GM18498 (cell line): ENCODE data around the gene KLC1.
"Not testable (repeated sequence)": the region's sequence is repeated elsewhere in the genome, so short reads cannot be mapped to it uniquely, and the experiment has no call there.

Source experiments
- ATAC-seq: cut with Tn5 transposase; IDR thresholded peaks from one replicate; pipeline ENCODE4 v1.9.1; 2021; ENCODE audit warnings: mild to moderate bottlenecking, moderate library complexity; ENCODE audit not compliant: unreplicated experiment

Gene KLC1

DNA sequence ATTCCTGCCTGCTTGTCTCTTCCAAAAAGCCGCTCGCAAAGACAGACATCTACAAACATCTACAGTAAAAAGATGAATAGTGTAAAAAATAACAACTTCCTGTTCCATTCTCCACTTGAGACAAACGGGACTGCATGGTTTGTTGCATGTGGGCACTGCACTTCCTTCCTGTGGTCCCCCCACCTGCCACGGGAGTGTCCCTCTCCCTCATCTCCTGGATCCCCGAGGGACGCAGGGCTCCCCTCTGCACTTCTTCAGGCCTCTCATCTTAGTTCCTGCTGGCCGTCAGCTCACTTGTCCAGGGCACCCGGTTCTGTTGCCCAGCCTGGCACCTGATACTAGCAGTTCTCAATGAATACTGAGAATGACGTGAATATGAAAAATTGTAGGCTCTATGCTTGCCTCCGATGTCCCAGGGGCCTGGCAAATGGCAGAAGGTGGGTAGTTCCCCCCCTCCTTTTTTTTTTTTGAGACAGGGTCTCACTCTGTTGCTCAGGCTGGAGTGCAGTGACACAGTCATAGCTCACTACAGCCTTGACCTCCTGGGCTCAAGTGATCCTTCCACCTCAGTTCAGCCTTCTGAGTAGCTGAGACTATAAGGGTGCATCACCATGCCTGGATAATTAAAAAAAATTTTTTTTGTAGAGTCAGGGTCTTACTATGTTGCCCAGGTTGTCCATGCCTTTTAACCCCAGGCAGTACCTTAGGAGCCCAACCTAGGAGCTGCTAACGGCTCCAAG is 3.5 kb upstream of the KLC1 start:
- no peak for ATAC-seq

DNA sequence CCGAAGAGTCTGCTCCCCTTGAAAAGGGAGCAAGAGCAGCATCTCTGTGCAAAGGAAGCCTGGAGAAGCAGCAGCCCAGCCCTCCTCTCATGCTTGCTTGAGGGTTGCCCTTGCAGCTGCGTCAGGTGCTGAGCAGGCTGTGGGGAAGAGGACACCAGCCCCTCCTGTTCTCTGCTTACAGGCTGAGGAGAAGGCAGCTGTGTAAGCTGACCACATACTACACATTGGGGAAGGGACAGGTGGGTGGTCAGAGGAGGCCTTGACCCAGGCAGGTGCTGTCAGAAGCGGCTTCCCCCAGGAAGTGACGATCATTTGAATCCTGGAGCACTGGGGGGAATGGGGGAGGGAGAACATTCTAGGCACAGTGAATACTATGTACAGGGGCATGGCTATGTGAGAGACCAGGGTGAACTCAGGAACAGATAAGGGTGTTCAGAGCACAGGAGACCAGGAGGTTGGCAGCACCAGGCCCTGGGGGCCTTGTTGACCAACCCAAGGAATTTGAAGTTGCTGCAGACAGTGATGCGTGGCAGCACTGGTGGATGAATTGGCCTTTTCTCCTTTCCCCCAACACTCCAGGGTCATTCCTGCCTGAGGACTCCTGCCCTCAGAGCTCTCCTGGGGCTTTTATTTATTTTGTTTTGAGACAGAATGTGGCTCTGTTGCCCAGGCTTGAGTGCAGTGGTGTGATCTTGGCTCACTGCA is 2.7 kb upstream of the KLC1 start:
- ATAC-seq: no peak

DNA sequence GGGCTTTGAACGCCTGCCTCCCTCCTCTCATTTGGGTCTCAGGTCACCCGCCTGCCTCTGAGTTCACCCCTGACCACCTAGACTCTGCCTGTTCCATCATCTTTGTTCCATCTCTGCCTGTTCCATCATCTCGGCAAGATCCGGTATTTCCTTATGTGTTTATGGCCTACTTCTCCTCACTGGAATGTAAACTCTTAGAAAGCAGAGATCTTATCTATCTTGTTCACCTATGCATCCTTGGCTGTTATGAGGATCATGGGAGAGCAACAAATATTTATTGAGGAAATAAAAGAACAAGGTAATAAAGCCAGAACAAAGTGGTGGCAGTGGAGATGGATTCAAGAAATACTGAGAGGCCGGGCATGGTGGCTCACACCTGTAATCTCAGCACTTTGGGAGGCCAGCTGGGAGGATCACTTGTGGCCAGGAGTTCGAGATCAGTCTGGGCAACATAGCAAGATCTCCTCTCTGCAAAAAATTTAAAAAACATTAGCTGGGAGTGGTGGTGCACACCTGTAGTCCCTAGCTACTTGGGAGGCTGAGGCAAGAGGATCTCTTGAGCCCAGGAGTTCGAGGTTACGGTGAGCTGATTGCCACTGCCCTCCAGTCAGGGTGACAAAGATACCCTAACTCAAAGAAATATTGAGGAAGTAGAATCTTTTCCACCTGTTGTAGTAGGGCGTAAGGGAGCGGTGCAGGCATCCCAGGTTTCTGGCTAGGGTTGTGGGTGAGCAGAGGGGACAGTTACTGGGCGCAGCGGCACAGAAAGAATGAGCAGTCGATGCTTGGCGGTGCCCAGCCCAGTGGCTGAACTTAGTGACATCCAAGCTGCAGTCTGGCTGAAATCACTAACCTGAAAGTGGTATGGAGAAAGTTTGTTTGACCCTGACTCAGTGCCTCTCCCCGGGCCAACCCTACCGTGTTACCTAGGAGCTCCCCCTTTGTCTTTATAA is 1.7 kb upstream of the KLC1 start:
- no peak for ATAC-seq

DNA sequence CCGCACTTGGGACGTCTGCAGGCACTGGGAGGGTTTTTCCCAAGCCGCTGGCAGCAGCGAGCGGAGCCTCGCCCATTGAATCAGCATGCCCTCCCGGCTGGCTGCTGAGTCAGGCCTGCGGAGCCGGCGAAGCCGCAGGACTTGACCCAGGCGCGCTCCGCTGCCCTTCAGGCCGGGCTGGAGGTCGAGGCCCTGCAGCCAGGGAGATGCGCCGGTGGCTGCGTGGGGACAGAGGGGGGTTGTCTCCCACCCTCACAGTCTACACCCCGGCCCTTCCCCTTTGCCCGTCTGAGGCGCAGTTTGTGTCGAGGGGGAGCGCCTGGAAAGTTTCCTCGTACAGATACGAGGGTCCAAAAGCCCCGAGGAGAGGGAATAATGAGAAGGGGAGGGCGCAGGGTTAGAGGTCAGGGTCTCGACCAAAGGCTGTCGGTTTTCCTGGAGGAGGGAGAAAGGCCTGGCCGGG is 759 bp upstream of the KLC1 start:
- no peak for ATAC-seq

DNA sequence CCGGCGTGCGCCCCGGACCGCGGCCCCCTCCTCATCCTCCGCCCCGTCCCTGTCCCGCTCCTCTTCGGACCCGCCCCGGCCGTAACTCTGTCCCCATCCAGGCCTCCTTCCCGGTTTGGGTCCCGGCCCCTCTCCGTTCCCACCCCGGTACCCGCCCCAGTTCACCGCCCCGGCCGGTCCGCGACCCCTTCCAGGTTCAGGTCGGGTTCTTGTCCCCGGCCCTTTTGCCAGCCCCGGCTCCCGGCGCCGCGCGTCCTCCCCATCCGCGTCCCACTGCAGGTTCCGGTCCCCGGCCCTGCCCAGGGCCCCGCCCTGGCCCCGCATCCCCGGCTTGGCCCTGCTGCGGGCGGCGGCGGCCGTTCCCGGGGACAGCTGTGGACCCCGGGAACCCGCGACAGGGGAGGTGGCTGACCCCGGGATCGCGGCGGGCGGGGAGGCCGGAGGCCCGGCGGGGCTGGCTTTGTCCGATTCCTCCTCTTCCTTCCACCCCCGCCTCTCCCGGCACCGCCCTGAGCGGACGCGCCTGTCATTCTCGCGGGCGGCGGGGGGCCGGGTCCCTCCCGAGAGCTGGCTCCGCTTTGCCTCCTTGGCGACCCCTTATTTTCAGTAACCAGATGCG is 601 bp downstream of the KLC1 start:
- ATAC-seq: peak; percentile 29

DNA sequence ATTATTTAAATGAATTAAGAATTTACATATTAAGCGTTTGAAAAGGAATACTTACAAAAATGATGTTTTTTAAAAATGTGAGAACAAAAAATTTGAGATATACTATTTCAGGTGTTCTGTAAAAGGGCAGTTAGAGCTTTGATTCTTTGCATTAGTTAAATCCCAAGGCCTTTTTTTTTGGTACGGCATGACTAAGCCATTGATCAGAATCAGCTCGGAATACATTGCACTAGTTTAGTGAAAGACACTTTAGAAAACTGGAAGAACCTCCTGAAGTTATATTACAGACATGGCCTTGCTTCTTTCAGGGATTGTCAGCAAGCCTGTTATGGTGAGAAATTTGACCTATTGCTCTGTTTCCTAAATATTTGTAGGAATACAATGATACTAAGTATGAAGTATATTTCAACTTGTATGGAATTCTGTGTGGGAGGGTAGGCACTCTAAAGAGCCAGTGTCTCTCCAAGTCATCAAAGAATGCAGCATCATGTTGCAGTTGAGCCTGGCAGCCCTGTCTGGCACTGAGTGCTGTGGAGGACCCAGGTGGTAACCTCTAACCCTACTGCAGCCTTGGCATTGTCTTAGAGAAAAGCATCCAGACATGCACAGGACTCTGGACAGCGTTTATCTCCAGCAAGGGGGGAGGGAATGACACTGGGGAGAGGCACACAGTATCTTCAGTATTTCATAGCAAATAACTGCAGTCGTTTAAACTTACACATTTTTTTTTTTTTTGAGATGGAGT is 1.5 kb downstream of the KLC1 start:
- no peak for ATAC-seq

DNA sequence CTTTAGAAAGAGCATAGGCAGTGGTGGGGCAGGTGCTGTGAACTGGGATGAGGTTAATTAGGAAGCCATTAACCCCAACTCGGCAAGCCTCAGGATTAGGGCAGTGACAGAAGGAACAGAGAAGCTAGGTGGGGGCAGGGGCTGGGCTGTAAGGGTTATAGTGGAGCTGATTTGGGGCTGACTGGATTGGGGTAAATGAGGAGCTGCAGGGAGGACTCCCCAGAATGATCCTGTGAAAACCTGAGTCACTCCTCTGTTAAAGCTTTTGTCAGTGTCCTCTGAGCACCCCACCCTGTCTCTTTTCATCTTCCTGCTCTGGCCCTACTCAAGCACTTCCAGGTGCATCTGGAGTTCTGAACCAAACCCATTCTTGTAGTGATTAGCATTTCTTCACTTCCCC is 4.4 kb downstream of the KLC1 start:
- ATAC-seq: no peak

DNA sequence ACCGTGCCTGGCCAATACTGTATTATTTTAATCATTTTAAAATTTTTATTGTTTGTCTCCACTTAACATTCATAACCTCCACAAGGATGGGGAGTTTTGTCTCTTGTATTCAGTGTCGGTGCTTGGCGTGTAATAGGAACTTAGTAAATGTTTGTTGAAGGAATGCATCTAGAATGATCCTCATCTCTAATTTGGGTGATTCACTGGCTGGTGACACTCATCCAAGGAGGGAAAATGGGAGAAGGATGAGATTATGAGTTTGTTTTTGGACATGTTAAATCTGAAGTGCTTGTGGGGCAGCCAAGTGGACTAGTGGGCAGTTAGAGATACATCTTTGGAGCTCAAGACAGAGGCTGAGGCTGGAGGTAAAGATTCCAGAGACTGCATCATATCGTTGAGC is 5.1 kb downstream of the KLC1 start:
- no peak for ATAC-seq

DNA sequence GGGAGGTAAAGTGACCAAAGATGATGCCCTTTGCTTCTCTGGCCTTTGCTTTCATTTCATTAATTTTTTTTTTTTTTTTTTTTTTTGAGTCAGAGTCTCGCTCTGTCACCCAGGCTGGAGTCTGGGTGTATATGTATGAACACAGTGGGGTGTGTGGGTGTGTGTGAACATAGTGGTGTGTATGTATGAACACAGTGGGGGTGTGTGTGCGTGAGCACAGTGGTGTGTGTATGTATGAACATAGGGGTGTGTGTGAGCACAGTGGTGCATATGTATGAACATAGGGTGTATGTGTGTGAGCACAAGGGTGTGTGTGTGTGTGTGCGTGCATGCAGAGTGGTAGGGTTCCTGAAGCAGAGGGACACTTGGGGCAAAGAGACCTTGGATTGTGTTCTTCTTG is 9.6 kb downstream of the KLC1 start:
- ATAC-seq: no peak

DNA sequence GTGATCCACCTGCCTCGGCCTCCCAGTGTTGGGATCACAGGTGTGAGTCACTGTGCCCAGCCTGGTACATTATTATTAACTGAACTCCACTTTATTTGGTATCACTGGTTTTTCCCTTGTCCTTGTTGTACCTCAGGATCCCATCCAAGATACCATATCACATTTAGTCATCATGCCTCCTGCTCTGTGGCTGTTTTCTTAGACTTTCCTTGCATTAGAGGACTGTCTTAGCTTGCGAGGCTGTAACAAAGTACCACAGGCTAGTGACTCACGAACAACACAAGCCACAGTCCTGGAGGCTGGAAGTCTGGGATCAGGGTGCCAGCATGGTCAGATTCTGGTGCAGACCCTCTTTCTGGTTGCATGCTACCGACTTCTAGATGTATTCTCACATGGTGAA is 12.2 kb downstream of the KLC1 start:
- ATAC-seq: no peak

DNA sequence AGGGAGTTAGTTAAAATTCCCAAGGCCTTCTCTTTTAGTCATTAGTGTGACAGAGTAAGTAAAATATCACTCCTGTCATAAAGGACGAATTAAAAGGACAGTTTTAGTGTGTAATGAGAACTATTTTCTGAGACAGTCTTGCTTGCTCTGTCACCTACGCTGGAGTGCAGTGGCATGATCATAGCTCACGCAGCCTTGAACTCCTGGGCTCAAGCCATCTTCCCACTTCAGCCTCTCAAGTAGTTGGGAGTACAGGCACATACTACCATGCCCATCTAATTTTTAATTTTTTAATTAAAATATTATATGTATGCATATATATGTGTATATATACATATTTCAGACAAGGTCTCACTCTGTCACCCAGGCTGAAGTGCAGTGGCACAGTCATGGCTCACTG is 17.2 kb downstream of the KLC1 start:
- ATAC-seq: no peak

DNA sequence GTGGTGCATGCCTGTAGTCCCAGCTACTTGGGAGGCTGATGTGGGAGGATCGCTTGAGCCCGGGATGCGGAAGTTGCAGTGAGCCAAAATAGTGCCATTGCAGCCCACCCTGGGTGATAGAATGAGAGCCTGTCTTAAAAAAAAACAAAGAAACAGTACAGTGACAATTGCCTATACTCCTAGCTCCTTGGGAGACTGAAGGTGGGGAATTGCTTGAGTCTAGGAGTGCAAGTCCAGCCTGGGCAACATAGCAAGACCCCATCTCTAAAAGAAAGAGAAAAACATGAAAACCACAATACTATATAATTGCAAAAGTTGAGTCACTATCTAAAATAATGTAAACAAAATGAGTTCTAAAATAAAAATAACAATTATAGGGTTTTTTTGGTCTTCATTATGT is 20.0 kb downstream of the KLC1 start:
- ATAC-seq: no peak

DNA sequence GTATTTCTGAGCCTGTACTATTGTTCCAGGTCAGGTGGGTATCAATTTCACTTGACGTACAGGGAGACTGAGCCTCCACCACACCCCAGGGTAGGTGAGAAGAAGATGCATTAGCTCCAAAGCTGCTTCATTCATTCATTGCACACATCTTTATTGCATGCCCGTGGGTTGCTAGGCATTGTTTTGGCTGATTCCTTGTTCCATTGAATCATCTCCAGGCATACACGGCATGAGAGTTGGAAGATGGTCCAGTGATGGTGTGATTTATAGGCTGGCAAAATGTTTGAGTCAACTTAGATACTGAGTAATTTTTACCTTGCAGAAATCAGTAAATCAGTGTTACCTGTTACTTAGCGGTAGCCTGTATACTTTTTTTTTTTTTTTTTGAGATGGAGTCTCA is 21.2 kb downstream of the KLC1 start:
- no peak for ATAC-seq

DNA sequence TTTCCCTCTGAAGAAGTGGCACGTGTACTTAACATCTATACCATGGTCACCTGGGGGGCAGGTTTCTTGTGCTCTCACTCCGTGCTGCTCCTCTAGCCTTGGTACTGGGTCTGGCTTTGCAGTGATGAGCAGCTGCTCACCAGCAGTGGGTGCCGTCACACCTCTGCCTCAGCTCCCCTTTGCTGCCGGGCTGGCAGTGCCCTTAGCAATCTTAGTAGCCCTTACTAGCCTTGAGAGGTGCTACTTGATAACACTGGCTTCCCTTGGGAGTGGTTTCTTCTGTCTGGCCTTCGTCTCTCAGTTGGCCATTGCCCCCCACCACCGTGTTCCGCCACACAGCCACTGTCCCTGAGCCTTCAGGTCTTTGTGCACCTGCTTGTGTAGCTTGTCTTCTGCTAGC is 22.6 kb downstream of the KLC1 start:
- no peak for ATAC-seq

DNA sequence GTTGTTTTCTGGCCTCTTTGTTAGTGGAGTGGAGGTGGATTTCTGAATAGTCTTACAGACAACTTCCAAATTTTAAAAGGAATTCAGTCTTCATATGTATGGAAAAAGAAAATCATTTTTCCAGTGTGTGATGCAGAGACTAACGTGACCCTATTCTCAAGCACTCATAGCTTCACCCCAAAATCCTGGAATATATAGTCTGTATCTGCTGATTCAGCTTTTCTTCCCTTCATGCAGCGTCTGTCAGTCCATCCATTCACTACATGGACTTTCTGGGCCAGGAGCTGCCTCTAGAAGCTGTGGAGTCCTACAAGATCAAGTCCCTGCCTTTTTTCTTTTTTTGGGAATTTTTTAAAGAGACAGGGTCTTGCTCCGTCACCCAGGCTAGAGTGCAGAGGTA is 23.8 kb downstream of the KLC1 start:
- ATAC-seq: no peak

DNA sequence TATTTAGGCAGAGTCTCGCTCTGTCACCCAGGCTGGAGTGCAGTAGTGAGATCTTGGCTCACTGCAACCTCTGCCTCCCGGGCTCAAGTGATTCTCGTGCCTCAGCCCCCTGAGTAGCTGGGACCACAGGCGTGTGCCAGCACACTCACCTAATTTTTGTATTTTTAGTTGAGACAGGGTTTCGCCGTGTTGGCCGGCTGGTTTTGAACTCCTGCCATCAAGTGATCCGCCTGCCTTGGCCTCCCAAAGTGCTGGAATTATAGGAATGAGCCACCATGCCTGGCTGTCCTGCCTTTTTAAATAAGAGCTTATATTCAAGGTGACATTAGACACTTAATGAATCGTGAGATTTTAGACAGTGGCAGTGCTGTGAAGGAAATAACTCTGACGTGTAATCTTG is 24.3 kb downstream of the KLC1 start:
- ATAC-seq: not testable (repeated sequence)

DNA sequence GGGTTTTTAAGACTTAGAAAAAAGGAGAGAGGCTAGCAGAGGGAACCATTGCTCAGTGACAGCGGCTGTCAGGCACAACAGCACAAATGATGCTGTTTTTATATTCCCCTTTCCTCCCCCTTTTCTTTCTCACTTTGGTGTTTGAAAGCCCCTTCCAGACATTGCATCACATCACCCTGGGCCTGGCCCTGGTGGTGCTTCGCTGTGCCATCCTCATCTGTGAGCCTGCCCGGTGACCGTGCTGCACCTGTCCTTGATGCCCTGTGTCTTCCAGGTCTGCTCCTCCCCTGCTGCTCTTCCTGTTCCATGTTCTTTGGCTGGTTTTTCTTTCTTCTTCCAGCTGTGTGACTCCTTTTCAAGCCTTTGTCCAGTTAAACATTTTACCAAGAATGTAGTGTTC is 24.8 kb downstream of the KLC1 start:
- no peak for ATAC-seq

DNA sequence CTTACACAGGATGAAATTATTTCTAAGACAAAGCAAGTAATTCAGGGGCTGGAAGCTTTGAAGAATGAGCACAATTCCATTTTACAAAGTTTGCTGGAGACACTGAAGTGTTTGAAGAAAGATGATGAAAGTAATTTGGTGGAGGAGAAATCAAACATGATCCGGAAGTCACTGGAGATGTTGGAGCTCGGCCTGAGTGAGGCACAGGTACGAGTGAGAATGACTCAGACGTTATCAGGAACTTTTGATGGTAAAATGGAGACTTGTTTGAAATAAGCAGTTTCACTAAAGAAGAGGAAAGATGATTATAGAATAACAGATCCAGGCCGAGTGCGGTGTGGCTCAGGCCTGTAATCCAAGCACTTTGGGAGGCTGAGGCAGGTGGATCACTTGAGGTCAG is 25.6 kb downstream of the KLC1 start:
- no peak for ATAC-seq

DNA sequence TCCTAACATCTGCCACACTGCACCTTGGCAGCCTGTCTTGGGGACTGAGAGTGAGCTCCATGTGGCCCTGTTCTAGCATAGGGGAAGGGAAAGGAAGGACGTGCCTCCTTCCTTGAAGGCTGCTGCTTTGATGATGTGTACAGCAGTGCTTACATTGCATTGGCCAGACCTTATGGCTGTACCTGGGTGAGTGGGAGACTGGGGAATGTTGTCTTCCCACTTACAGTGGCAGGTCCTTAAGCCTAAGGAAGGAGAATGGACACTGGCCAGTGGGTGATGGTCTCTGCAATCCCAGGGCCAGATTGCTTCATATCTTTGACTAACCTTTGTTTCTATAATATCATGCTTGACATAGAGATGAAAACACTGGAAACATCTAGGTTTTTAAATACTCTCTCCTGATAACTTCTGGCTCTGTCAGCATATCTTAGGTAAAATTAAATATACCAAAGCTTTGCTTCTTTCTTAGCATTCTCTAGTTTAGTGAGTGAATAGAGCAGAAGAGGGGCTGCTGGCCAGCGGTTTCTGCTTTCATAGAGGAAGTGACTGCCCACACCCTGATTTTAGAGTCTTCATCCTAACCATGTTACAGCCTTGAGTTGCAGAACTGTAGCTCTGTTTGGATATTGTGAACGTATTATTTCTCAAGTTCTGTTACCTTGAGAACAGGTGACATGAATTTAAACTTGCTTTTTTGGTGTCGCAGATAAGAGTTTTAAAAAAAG is 27.2 kb downstream of the KLC1 start:
- no peak for ATAC-seq

DNA sequence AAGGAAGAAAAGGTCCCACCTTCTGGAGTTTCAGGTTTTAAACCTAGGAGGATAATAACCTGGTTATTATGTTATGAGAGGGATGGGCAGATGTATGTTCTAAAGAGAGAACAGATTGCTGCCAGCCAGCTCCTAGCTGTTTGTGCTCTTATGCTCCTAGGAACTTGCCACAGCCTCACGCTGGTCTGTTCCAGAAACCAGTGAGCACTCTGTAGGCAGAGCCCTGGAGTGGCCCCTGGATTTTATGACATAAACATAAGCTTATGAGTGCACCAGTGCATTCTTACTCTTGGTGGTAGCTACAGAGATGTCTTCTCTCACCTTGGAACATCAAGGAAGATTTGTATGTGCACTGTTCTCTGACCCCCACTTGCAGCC is 27.7 kb downstream of the KLC1 start:
- ATAC-seq: no peak
